HG03439 (cell line): ENCODE results near the gene CAP2.

Experiments
- ATAC-seq: cut with Tn5 transposase; IDR thresholded peaks from one replicate; pipeline ENCODE4 v1.9.1; 2021; ENCODE audit warnings: mild to moderate bottlenecking, moderate library complexity; ENCODE audit not compliant: unreplicated experiment

Gene CAP2

GRCh38 chr6:17470938-17471327 is 77.5 kb downstream of the CAP2 start:
- no peak for ATAC-seq

GRCh38 chr6:17472653-17473183 is 79.3 kb downstream of the CAP2 start:
- ATAC-seq = no peak

DNA sequence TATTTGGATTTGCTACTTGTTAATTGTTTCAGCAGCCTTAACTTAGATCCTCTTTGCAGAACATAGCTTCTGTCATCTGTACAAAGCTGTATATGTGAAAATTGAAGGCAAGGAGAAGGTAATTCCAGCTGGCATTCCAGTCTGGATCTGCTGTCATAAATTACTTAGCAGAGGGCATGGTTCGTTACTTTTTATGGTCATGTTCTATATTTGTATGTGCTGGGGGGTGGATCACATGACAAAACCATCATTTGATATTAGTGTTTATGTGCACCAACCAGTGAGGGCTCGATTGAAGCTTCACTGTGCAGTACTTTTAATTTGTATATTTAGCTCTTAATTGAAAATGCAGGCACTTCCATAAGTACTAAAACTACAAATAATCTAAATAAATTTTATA is 80.2 kb downstream of the CAP2 start:
- ATAC-seq = no peak

GRCh38 chr6:17474289-17474688 is 80.9 kb downstream of the CAP2 start:
- ATAC-seq = no peak

- no peak for ATAC-seq
Observed at GRCh38 chr6:17475606-17476244, 82.3 kb downstream of the CAP2 start.

DNA sequence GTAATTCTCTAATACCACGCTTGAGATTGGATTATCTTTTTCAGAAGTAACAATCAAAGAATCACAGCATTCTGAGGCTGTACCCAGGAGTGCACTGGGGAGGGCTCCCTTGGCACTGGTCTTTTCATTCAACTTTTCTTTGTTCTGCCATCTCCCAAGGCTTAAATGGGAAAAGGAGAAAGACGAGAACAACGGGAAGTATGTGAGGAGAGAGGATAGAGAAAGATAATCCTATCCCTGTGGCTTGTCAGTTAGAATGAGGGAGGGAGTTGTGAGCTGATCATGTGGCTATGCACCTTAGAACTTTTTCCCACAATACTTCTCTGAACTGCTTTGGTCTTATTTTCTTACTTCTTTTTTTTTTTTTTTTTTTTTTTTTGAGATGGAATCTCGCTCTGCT is 83.1 kb downstream of the CAP2 start:
- ATAC-seq = no peak

- no peak for ATAC-seq
Observed at GRCh38 chr6:17477356-17477755, 84.0 kb downstream of the CAP2 start.

- no peak for ATAC-seq
Observed at GRCh38 chr6:17478223-17478907, 85.0 kb downstream of the CAP2 start.

GRCh38 chr6:17478946-17479345 is 85.6 kb downstream of the CAP2 start:
- no peak for ATAC-seq

DNA sequence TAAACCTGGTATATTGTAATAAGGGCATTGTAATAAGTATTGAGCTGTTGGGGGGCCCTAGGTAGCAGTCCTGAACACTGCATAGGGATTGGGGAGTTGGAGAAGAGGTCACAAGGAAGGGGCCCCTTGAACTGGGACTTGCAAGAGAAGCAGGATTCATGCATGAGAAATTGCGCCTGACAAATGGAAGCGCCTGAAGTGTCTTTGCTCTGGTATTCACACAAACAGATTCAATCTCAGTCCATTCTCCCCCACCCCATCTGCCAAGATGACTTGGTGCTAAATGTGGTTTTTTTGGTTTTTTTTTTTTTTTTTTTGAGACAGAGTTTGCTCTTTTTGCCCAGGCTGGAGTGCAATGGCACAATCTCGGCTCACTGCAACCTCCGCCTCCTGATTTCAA is 87.1 kb downstream of the CAP2 start:
- no peak for ATAC-seq

DNA sequence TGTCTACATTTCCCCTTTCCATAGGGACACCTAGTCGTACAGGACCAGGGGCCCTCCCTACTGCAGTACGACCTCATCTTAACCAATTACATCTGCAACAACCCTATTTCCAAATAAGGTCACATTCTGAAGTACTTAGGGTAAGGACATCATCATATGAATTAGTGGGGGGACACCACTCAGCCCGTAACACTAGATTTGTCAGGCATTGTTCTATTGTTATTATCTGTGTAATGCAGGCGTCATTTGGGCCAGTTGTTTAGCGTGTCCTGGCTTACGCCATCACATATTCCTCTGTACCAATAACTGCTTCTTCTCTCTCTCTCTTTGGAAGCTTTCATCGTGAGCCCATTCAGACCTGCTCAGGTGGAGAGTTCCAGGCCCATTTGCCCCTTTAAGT is 89.3 kb downstream of the CAP2 start:
- no peak for ATAC-seq

- ATAC-seq = no peak
Observed at GRCh38 chr6:17483391-17484016, 90.1 kb downstream of the CAP2 start.

DNA sequence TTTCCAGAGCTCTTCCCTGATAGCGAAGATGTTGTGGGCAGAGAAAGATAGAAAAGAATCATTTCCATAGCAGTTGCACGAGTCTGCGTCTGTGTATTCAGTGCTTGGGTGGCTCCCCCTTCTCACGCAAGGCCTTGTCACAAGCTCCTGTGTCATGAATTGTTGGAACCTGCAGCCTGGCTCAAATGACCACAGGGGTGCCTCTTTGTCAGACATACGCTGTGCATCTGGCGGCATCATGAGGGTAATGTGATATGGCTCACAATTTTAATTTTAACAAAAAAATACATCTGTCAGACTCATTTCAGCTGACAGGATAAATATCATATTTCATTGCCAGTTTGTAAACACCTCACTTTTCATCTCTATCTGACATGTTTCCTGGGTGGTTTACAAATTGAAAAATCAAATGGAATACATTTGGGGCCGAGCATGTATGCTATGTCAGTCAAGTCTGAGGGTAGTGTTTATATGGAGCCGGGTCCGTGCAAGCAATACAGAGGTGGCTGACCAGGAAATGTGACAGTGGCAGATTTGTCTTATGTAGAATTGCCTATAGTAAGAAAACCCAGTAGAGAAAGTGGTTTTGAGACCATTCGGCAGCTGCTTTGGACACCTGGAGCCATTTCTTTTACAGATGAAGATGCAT is 90.9 kb downstream of the CAP2 start:
- ATAC-seq = no peak

- no peak for ATAC-seq
Observed at GRCh38 chr6:17485181-17485580, 91.8 kb downstream of the CAP2 start.

- no peak for ATAC-seq
Observed at GRCh38 chr6:17485946-17486345, 92.6 kb downstream of the CAP2 start.

- ATAC-seq = no peak
Observed at GRCh38 chr6:17486680-17487079, 93.3 kb downstream of the CAP2 start.

GRCh38 chr6:17490724-17491123 is 97.3 kb downstream of the CAP2 start:
- no peak for ATAC-seq

DNA sequence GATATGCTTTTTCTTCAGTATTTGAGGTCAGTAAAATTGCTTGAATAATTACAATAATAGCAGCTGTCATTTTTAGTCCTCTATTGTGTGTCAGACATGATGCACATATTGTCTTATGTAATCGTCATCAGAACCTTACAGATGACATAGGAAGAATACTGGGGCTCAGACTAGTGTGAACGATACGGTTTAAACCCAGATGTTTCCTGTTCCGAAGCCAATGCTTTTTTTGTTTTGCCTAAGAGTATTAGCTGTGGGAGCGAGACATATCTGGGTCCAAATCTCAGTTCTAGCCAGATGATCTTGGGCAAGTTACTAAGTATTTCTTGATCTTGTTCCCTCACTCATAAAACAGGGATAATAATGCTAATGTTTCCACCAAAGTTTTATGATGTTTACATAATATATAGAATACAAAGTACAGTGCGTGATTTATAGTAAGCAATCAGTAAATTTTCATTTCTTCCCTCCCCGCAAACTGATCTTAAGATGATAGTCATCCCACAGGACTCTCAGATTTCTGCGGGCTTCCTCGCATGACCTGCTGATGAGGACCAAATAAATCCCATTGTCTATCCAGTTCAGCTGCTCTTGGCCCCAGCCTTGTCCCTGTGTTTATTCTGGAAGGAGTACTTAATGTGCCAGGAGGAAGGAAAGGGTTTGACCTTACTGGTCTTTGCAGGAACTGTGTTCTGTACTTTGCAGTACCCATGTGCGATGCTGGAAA is 98.2 kb downstream of the CAP2 start:
- no peak for ATAC-seq

DNA sequence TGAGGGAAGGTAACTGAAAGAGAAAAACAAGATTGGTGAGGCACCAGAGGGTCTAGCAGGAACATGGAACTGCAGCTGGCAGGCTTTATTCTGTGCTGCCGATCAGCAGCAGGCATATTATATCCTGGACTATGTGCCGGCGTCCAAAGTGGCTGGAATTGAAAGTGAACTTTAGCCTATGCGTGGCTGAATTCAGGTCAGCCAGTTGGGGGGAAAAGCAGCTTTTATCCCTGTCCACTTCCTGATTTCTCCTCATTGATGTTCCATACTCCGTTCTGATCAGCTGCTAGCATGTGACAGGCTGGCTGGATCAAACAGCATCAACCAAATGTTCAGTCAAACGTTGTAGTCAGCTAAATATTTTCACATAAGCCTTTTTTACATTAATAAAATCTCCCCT is 99.0 kb downstream of the CAP2 start:
- no peak for ATAC-seq

GRCh38 chr6:17493286-17493685 is 99.9 kb downstream of the CAP2 start:
- ATAC-seq = no peak

DNA sequence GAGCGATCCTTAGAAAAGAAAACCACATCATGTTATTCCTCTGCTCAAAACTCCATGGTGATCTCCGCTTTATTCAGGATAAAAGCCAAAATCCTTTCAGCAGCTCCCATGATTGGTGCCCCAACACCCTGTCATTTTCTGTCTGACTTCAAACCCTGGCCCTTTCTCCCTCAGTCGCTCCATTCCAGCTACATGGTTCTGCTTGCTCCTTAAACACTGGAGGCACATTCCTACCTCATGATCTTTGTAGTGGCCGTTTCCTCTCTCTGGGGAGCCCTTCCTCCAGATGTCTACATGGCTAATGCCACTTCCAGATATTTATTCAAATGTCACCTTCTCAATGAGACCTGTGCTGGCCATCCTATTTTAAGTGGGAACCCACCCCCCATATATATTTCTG is 100.8 kb downstream of the CAP2 start:
- ATAC-seq = no peak
